Raji (cell line): Measurements from ENCODE around the gene ZNF205.

Experiments used
- POLR2A ChIP-seq: IDR thresholded peaks from 2 replicates; pipeline ENCODE4 v1.6.1; 2011; ENCODE audit warnings: low read depth, low read length, control low read depth; ENCODE audit not compliant: insufficient read depth

ZNF205 gene

DNA sequence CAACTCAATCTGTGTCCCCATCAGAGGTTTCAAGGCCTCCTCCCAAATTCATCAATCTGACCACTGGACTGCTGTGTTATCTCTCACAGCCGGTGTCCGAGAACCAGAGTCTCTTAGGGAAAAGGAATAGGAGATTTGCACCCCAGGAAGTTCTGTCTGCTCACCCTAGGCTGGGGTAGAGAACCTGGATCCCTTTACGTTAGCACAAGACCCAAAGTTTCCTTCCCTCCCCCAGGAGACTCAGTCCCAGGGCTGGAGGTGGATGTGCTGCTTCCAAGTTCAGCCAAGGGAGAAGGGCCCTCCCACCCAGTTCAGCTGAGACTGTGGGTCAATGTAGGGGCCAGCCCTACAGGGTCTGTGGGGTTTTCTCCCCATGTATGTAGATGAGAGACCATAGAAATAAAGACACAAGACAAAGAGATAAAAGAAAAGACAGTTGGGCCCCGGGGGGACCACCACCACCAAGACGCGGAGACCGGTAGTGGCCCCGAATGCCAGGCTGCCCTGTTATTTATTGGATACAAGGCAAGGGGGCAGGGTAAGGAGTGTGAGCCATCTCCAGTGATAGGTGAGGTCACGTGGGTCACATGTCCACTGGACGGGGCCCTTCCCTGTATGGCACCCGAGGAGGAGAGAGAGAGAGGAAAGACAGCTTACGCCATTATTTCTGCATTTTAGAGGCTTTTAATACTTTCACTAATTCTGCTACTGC lies 52.9 kb downstream of the ZNF205 start:
- TF ChIP-seq POLR2A: no peak

DNA sequence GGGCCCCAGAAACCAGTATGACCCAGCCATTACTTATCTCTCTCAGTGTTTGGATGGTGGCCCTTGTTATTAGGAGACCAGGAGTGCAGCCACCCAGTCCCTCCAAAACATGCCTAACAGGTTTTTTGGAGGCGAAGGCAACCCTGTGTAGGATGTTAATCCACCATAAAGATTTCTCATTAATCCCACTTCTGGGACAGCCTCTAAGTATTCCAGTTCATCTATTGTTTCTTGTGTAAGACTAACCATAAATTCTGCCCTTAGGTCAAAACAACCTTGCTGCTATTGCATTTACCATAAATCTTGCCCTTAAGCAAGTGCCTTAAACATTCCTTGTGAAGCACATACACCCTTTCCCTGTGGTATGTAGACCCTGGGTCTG lies 54.1 kb downstream of the ZNF205 start:
- TF ChIP-seq POLR2A: no peak
